ENCODE data around the gene SLCO4A1. TPM values are rescaled to one million over a fixed set of nuclear protein-coding genes. Genes with fewer than 3 reads are reported as not detected.

The SLCO4A1 gene
- total RNA-seq, 2 experiments from 2014 or later, result 40.5 to 43.4 TPM

GRCh38 chr20:62664019-62664971, 22.0 kb downstream of the SLCO4A1 start:
- Mint-ChIP-seq H3K4me3 (no peak overlapping the region), H3K4me1 (no peaks in the 10 kb centered on the region), H3K9me3 (ENCODE audit: low read depth) (no peaks in the 10 kb centered on the region), H3K27ac (no peak overlapping the region), H3K27me3 (no peaks in the 10 kb centered on the region), H3K36me3 (ENCODE audit: low read depth) (peaks cover 10% of the 10 kb centered on the region)
- ATAC-seq (no peak), DNase-seq (no peak)
- CTCF ChIA-PET, result interaction anchor here (1.2 kb wide), 1 partner anchor 130 kb away, joined by 3 read pairs; no protein-coding TSS in a partner anchor
- POLR2A ChIA-PET, result no interaction called here
- intact Hi-C loops (cut with DNase I, micrococcal nuclease), result no loop called here

- POLR2A ChIA-PET, result interaction anchor here (0.6 kb wide), 1 partner anchor 26 kb away, joined by 4 read pairs; no protein-coding TSS in a partner anchor
These were observed 23.0 kb downstream of the SLCO4A1 start for GRCh38 chr20:62665153-62665754.

DNA sequence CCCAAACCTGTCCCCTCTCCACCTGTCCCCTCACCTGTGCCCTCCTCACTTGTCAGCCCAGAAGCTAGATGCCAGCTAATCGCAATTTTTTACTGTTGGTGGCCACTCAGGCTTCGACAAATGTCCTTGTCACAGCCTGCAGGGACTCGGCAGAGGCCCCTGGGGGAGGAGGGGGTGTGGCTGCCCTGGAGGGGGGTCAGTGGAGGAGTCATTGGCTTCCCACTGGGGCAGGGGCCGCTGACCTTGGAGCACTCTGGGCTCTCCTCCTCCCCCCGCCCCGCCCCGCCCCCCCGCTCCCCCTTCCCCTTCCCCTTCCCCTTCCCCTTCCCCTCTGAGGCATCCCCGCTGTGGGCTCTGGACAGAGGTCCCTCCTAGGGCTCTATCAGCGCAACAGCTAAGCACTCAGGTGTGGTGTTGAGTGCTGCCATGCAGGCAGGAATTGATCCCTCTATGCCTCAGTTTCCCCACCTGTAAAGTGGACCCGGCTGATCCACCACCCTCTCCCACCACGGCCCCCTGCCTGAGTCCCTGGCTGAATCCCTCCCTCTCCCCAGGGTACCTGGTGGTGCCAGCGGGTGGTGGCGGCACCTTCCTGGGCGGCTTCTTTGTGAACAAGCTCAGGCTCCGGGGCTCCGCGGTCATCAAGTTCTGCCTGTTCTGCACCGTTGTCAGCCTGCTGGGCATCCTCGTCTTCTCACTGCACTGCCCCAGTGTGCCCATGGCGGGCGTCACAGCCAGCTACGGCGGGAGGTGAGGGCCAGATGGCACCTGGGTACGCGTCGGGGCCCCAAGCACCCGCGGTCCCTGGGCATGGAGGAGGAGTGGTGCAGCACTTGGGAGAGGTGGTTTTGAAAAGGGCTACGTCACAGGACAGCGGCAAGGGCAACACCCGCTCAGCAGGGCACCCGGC, 23.8 kb downstream of the SLCO4A1 start:
- intact Hi-C loops (cut with DNase I, micrococcal nuclease), result no loop called here
- DNase-seq, result no peak
- POLR2A ChIA-PET, result no interaction called here
- Mint-ChIP-seq H3K27me3 (no peaks in the 10 kb centered on the region), H3K9me3 (ENCODE audit: low read depth) (no peaks in the 10 kb centered on the region), H3K27ac (no peak overlapping the region), H3K4me1 (no peaks in the 10 kb centered on the region), H3K36me3 (ENCODE audit: low read depth) (peaks cover 17% of the 10 kb centered on the region), H3K4me3 (no peak overlapping the region)
- CTCF ChIA-PET, result no interaction called here
- ATAC-seq, result no peak

More at GRCh38 chr20:62665153-62665754, 23.0 kb downstream of the SLCO4A1 start:
- DNase-seq (no peak), ATAC-seq (no peak)
- Mint-ChIP-seq H3K9me3 (ENCODE audit: low read depth) (no peaks in the 10 kb centered on the region), H3K27ac (no peak overlapping the region), H3K4me3 (no peak overlapping the region), H3K4me1 (no peaks in the 10 kb centered on the region), H3K27me3 (no peaks in the 10 kb centered on the region), H3K36me3 (ENCODE audit: low read depth) (peaks cover 12% of the 10 kb centered on the region)
- intact Hi-C loops (cut with DNase I, micrococcal nuclease), result no loop called here
- CTCF ChIA-PET, result no interaction called here

- Mint-ChIP-seq H3K27me3 (no peaks in the 10 kb centered on the region), H3K27ac (no peak overlapping the region), H3K36me3 (ENCODE audit: low read depth) (peaks cover 19% of the 10 kb centered on the region), H3K9me3 (ENCODE audit: low read depth) (no peaks in the 10 kb centered on the region), H3K4me1 (no peaks in the 10 kb centered on the region), H3K4me3 (no peak overlapping the region)
- intact Hi-C loops (cut with DNase I, micrococcal nuclease), result no loop called here
- ATAC-seq (no peak), DNase-seq (no peak)
- POLR2A ChIA-PET, result no interaction called here
- CTCF ChIA-PET, result no interaction called here
These were observed 24.6 kb downstream of the SLCO4A1 start for GRCh38 chr20:62666736-62667529.

- H3K4me1 Mint-ChIP-seq, result no peaks in the 10 kb centered on the region
- intact Hi-C loops (cut with DNase I, micrococcal nuclease), result loop anchor here (1.0 to 2.0 kb wide), 3 partner anchors 123 to 141 kb away; no protein-coding TSS in a partner anchor
- ChIA-PET CTCF (interaction anchor here (0.6 to 0.7 kb wide), 2 partner anchors 140 to 208 kb away, joined by 3 read pairs; no protein-coding TSS in a partner anchor), POLR2A (no interaction called here)
- no peak overlapping the region for H3K27ac Mint-ChIP-seq
- H3K27me3 Mint-ChIP-seq, result no peaks in the 10 kb centered on the region
- DNase-seq, result no peak
- peaks cover 19% of the 10 kb centered on the region for H3K36me3 Mint-ChIP-seq (ENCODE audit: low read depth)
- no peaks in the 10 kb centered on the region for H3K9me3 Mint-ChIP-seq (ENCODE audit: low read depth)
- ATAC-seq, result no peak
- H3K4me3 Mint-ChIP-seq, result no peak overlapping the region
These were observed 25.5 kb downstream of the SLCO4A1 start for GRCh38 chr20:62667530-62668440.

DNA sequence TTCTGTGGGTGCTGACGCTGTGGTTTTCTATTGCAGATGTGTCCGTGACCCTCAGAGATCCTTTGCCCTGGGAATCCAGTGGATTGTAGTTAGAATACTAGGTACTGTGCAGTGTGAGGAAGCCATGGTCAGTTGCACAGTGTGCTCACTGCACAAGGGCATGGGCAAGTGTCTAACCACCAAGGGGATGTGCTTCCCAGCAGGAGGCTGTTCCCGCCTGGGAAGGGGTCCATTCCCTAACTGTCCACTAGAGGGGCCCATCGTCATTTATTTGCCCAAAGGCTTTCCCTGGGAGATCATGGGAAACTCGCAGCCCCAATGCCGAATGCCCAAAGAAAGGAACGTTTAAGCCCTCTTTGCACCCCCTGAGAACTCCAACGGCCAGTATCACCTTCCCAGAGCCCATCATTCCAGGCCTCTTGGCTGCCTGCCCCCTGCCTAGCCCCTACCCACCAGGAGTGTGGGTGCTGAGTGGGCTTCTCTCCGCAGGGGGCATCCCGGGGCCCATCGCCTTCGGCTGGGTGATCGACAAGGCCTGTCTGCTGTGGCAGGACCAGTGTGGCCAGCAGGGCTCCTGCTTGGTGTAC, 26.2 kb downstream of the SLCO4A1 start:
- ChIA-PET CTCF (interaction anchor here (0.7 kb wide), 1 partner anchor 207 kb away, joined by 3 read pairs; no protein-coding TSS in a partner anchor), POLR2A (no interaction called here)
- DNase-seq (peak; percentile 45), ATAC-seq (no peak)
- H3K4me3 Mint-ChIP-seq, result no peak overlapping the region
- no peaks in the 10 kb centered on the region for H3K27me3 Mint-ChIP-seq
- intact Hi-C loops (cut with DNase I, micrococcal nuclease), result loop anchor here (1.0 to 2.0 kb wide), 3 partner anchors 122 to 140 kb away; no protein-coding TSS in a partner anchor
- H3K4me1 Mint-ChIP-seq, result no peaks in the 10 kb centered on the region
- no peak overlapping the region for H3K27ac Mint-ChIP-seq
- H3K36me3 Mint-ChIP-seq (ENCODE audit: low read depth), result peaks cover 17% of the 10 kb centered on the region
- no peaks in the 10 kb centered on the region for H3K9me3 Mint-ChIP-seq (ENCODE audit: low read depth)

GRCh38 chr20:62669249-62669648, 26.9 kb downstream of the SLCO4A1 start:
- ATAC-seq (no peak), DNase-seq (no peak)
- H3K36me3 Mint-ChIP-seq (ENCODE audit: low read depth), result peaks cover 17% of the 10 kb centered on the region
- CTCF ChIA-PET, result interaction anchor here (1.0 kb wide), 2 partner anchors 13 to 123 kb away, joined by 5 to 6 read pairs; no protein-coding TSS in a partner anchor
- intact Hi-C loops (cut with DNase I, micrococcal nuclease), result loop anchor here in 1 of 2 experiments (2.0 kb wide), 1 partner anchor 122 kb away; no protein-coding TSS in a partner anchor
- H3K4me1 Mint-ChIP-seq, result no peaks in the 10 kb centered on the region
- H3K4me3 Mint-ChIP-seq, result no peak overlapping the region
- POLR2A ChIA-PET, result no interaction called here
- H3K27me3 Mint-ChIP-seq, result no peaks in the 10 kb centered on the region
- H3K9me3 Mint-ChIP-seq (ENCODE audit: low read depth), result no peaks in the 10 kb centered on the region
- no peak overlapping the region for H3K27ac Mint-ChIP-seq

GRCh38 chr20:62670156-62670555, 27.9 kb downstream of the SLCO4A1 start:
- intact Hi-C loops (cut with DNase I, micrococcal nuclease), result no loop called here
- no peak for DNase-seq
- Mint-ChIP-seq H3K4me3 (no peak overlapping the region), H3K36me3 (ENCODE audit: low read depth) (peaks cover 17% of the 10 kb centered on the region), H3K4me1 (no peaks in the 10 kb centered on the region), H3K9me3 (ENCODE audit: low read depth) (no peaks in the 10 kb centered on the region), H3K27me3 (no peaks in the 10 kb centered on the region), H3K27ac (no peak overlapping the region)
- CTCF ChIA-PET, result interaction anchor here (1.0 kb wide), 2 partner anchors 9 to 14 kb away, joined by 4 to 6 read pairs; no protein-coding TSS in a partner anchor
- no peak for ATAC-seq
- POLR2A ChIA-PET, result no interaction called here

GRCh38 chr20:62670998-62671397, 28.7 kb downstream of the SLCO4A1 start:
- Mint-ChIP-seq H3K4me1 (no peaks in the 10 kb centered on the region), H3K27ac (no peak overlapping the region), H3K36me3 (ENCODE audit: low read depth) (peaks cover 17% of the 10 kb centered on the region), H3K9me3 (ENCODE audit: low read depth) (no peaks in the 10 kb centered on the region), H3K27me3 (no peaks in the 10 kb centered on the region), H3K4me3 (no peak overlapping the region)
- ChIA-PET CTCF (interaction anchor here (0.6 kb wide), 1 partner anchor 120 kb away, joined by 4 read pairs; no protein-coding TSS in a partner anchor), POLR2A (no interaction called here)
- intact Hi-C loops (cut with DNase I, micrococcal nuclease), result no loop called here
- DNase-seq (no peak), ATAC-seq (no peak)

Measured in activated CD4-positive, alpha-beta T cell treated with anti-CD3 and anti-CD28 coated beads for 36 hours (primary cell).